AG20443 (cell line): ENCODE measurements around the gene POLR2H.
A peak's percentile ranks its signal among the peaks of the same experiment; 100 is the strongest.

Experiments used
- DNase-seq: peaks from one replicate; pipeline ENCODE4 v3.0.0; 2012; ENCODE audit warnings: low spot score, mixed read lengths

The POLR2H gene

DNA sequence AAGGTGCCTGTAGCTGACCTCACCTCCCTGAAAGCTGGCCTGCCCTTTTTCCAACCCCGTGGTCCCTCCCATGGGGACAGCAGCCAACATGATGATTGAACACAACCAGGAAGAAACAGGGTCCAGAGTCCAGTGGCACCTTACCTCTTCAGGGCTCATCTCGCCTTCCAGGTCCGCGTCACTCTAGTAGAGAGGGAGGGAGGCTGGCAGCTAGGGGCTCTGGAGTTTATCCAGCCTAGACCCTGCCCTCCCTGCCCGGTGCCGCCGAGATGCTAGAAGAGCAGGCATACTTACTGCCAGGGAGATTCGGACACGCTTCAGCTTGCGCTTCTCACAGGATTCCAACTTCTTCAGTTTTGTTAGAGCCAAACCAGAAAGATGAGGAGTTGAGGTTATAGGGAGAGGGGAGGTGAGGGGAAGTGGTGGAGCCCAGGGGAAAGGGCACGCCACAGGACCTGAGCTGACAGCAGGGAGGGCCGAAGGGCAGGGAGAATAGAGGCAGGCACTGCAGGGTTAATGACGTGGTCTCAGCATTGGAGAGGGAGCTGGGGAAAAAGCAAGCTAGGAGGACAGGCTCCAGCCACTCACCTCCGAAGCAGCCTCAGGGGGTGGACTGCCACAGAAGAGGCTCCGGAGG, 9.2 kb upstream of the POLR2H start:
- no peak for DNase-seq

DNA sequence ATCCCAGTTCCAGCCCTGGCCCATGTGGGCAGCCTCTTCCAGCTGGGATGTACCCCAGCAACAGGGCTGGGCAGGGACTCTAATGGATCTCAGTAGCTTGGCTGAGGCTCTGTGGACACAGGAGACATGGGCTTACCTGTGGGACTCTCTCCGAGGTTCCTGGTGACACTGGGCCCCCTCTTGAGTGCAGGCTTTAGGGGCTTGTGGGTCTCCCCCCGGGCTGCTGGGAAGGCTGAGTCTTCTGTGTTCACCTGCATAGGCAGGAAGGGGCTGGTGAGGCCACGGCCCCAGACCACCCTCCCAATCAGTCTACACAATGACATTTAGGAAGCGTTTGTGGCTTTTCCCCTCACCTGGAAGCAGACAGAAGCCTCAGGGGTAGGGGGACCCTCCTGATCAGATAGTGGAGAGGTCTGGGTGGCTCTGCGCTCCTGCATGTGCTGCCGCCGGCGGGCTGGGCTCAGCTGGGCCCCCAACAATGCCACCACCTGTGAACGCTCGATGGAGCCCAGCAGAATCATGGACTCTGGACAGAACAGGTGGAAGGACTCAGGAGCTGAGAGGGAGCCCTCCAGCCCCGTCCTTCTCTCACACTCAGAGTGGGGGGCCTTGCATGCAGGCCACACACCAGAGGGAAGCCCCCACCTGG, 8.5 kb upstream of the POLR2H start:
- DNase-seq = no peak

DNA sequence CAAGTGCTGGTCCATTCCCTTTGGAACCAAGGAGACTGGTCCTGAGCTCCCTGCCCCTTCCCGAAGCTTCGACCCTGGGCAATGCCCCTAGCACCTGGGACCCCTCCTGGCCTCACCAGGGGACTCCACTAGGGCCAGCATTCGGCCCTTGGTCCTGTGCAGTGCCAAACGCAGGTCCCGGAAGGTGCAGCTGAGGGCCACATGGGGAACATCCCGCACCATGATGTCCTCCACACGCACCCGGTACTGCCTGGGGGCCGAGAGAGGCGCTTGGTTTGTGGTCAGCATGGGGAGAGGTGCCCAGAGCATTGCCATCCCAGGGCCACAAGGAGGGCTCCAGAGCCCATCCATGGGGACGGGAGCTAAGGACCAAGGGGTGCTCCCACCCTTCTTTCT, 8.0 kb upstream of the POLR2H start:
- no peak for DNase-seq

DNA sequence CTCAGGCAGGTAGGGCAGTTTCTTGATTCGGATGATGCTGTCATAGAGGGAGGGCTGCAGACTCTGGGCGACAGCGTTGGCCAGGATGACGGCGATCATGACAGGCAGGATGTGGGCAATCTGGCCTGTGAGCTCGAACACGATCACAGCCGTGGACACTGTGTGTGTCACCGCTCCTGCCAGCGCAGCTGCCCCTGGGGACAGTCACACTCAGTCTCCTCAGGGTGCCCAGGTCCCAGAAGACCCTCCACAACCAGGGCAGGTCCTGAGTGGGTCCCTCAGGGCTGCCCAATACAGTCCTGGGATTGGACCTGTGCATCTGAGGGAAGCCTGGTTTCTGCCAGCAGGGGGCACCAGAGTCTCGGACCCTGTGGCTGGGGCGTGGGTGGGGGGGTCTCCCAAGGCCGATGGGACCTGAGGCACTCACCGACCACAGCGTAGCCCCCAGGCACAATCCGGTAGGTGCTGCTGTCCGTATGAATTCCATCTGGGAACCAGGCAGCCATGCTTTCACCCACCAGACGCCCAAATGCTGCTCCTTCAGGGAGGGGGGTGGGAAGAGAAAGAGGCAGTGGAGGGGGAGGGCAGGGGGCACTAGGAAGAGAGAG, 7.3 kb upstream of the POLR2H start:
- peak; percentile 71 for DNase-seq

DNA sequence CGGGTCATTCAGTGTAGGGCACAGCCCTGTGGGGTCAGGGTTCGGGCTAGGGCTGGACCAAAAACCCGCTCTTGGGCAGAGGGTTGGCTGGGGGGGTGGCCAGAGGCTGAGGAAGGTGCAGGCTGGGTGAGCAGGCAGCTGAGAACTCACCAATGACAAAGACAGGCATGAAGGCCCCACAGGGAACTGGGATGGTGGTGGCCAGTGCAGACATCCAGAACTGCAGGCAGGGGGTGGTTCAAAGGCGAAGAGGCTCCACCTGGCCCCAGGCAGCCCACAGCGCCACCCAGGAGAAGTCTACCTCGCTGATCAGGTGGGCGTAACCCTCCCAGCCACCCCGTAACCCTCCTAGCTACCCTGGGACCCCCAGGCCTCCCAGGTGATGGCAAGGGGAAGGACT, 6.8 kb upstream of the POLR2H start:
- no peak for DNase-seq

DNA sequence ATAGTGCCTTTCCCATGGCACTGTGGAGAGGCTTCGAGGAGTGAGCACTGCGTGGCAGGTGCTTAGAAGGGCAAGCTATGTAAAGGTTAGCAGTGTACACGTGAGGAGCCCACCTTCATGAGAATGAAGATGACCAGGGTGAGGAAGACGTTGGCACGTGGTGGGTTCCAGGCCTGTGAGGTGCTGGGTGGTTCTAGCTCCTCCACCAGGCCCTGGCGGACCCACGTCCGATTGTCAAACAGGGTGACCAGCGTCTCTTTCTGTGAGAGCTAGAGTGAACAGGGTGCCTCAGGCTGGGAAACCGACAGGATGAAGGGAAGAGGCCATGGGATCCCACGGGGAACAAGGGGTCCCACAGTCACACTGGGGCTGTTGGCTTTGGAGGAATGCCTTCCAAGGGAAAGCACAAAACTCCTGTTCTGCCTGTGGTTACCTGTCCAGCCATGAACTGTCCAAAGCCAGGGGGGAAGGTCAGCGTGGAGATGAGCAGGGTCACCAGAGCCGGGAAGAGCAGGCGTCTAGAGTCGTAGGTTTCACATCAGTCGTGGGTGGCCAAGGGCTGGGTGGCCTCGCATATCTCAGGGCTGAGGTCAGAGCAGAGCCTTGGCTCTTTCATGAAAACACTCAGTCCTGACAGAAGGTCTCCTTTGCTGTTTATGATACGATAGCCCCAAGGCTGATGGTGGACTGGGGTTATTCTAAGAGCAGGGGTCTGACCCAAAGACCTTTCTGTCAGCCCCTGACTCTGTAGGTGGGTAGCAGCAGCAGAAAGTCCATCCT, 6.1 kb upstream of the POLR2H start:
- DNase-seq = no peak

DNA sequence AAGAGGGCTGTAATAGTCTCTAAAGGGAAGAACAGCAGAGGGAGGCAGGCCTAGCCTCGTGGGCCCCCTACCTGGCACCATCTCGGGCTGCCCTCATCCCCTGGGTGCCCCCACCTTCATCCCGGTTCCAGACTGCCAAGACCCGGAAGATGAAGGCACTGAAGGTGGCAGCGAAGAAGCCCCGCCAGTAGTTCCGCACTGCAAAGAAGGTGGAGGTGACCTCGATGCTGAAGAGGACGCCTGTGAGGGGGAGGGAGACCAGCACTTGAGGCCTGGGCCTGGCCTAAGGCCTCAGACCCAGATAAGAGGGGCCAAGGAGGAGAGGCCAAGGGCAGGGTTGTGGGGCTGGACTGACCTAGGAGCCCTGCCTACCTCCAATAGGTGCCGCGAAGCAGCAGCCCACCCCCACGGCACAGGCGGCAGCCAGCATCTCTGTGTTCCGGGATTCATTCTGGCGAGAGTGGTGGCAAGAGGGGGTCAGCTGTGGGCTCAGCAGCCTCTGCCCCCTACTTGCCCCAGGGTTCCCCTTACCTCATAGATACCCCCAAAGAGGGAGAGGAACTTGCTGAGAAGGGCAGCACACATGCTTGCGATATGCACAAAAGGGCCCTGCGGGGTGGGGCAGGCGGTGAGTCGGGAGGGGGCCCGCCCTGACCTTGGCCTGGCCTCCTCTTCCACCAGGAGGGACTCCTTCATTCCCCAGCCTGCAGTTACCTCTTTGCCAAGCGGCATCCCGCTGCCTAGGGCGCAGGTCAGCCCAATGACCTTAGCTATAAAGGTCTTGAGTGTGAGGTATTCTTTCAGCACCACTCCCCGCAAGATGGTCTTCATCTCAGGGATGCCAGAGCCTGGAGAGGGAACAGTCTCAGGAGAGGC, 4.0 kb upstream of the POLR2H start:
- DNase-seq = no peak

DNA sequence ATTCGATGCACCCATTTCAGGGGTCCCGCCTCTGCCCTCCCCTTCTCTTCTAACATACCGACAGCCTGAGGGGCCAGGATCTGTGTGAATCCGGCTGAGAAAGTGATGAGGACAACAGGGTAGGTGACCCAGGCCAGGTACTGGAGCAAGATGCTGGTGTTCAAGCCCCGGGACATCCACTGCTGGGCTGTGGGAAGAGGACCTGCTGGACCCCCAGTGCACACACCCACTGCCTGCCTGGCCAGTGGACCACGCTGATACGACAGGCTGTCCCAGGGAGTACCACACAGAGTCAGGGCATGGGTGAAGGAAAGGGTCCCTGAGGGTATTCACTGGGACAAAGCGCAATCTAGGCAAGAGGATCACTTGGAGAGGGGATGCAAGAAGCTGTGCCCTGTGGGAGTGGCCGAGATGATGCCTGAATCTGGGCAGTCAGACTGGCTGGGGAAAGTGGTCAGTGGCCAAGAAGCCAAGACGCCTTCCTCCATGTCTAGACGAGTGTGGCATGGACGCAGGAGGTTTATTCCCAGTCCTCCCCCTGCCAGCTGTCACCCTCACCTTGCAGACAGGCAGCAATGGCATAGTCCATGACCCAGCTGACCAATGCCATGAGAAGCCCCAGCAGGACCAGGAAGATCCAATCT, 3.3 kb upstream of the POLR2H start:
- no peak for DNase-seq

DNA sequence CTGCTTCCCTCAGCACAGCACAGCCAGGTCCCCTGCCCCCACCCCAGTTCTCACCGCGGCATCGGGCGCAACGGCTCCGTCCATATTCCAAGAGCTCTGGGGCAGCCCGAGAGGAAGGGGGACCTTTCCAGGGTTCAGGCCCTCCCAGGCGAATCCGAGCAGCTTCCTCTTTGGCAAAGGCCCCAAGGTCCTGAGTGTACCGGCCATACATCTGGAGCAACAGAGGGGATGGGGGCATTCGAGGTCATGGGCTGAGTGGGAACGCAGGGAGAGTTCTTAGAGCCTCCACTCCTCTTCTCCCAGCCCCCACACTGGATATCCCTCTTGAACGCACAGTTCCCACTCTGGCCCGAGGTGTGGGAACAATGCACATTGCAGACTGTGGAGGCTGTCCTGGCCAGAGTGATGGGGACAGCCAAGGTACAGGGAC, 2.6 kb upstream of the POLR2H start:
- DNase-seq = no peak

DNA sequence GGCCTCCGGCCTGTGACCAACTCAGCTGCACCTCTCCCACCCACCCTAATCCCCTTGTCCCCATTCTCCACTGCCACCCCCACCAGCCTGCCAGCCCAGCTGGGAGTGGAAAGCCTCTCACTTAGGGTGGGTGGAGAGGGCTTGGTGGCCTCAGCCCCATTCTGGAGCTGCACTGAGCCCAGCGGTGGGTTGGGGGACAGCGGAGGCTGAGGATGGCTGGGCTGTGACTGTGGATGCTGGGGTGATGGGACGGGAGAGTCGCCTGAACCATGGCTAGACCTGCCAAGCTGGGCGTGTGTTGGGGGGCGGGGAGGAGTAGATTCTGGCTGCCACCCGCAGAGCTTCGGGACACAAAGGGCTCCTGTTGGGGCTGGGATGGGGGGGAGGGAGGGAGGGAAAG, 1.9 kb upstream of the POLR2H start:
- DNase-seq = no peak

DNA sequence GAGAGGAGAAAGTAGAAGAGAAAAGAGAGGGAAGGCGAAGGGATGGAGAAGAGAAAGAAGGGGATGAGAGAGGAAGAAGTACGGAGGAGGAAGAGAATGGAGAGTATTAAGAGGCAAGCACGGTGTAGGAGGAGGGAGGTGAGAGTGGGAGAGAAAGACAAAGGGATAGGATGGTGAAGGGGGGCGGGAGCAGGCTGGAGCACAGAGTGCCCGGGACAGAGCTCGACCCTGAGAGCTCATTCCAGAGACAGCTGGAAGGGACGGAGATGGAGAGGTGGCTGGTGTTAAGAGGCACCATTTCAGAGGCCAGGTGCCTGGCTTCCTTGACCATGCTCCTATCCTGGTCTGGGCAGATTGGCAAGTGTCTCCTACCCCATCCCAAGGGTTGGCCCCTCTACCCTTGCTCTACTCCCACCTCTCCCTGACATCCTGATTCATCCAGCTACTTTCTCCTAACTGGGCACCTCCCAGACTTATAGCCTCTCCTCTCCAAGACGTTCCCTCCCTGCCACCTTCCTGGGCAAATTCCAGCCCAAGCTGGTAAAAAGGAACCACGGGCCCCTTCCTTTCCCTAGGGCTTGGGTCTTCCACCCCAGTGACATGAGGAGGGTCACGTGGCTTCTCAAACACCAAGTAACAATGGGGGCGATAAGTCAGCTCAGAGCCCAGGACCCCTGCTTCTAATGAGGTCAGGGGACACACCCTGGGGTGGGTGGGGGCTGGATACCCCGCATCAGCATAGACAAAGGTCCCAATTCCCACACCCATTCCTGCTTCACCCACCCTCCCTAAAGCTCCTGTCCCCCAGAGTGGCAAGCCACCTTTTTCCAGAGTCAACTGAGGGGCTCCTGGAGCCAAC, 1.2 kb upstream of the POLR2H start:
- DNase-seq = no peak

DNA sequence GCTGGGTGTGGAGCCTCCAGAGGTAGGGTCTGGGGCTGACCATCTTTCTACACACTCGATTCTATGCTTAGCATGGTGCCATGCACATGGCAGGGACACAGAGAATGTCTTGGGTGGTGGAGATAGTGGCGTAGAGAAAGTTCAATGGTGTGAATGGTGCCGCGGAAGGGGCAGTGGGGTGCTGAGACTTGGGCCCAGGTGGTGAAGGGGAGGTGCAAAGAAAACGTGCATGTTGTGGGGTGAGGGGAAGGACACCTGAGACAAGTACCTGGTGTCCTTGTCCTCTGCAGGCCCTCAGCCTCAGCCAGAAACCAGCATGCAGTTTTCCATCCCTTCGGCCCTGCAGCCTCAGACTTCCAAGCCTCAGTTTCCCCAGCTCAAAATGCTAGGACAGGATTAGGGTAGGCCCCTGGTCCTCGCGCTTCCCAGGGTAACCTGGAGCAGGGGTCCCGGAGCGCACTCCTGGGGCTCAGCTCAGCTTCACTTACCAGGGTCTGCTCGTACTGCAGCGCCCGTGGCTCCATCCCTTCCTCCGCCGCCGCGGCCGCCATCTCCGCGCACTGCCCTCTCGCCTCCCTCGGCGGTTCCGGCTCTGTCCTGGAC, 480 bp upstream of the POLR2H start:
- no peak for DNase-seq

DNA sequence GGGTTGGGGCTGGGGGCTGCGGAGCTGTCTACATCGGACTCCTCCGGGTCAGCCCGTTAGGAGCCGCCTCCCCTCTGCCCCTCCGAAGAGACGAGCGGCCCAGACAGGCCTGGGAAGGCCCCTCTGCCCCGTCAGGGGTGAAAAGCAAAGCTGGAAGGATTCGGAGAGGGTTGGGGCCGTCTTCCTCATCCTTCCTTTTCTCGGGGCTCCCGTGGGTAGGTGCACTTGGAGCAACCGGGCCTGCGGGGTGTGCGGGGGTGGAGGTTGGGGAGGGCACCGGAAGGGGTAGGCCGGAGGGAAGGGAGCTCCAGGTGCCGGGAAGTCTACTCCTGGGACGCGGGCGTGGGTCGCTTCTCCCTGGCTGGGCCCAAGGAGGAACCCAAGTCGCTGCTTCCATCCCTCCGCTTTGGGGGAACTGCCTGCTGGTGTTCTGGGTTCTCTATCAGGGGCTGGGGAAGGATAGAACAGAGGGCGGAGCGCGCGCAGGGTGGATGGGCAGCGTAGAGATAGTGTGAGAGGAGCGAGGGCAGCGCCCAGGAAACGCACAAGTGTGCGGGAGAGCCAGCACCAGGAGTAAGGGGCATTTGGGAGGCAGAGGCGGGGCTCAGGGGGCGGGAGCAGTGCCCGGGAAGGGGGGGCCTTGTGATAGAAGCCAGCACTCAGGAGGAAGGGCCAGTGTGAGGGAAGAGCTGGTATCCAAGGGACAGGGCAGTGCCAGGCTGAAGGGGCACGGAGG, 590 bp downstream of the POLR2H start:
- DNase-seq = peak; percentile 43

DNA sequence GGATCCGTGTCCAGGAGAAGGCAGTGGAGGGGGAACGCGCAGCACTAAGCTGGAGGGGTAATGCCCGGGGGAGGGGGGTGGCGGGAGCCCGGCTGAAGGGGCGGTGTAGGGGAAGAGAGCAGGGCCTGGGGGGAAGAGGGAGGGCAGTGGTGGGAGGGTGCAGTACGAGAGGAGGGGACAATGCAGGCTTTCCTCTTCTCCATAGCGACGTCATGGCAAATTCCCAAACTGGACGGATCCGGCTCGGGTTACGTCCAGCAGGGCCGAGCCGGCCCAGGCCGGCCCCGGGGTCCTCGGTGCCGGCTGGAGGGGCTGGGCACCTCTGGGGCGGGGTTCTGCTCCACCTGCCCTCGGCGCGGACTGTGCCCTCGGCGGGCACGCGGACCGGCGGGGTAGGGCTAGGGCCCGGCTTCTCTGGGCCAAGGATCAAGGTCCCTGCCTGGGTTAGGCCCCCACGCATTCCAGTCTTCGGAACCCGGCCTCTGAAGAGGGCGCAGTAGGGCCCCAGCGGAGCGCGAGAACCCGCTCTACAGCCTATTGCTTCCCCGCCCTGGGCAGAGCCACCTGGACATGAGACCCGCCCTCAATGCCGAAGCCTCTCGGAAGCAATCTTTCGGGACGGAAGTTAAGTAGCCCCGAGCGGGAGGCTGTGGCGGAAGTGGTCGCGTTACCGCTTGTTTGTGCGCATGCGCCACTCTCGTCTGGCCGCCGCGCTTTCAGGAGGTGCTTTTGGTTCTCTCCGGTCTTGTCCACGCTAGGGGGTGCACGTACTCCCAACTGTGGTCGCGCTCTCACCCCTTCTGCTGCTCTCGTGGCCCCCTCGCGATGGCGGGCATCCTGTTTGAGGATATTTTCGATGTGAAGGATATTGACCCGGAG, 1.4 kb downstream of the POLR2H start:
- DNase-seq = peak; percentile 97

DNA sequence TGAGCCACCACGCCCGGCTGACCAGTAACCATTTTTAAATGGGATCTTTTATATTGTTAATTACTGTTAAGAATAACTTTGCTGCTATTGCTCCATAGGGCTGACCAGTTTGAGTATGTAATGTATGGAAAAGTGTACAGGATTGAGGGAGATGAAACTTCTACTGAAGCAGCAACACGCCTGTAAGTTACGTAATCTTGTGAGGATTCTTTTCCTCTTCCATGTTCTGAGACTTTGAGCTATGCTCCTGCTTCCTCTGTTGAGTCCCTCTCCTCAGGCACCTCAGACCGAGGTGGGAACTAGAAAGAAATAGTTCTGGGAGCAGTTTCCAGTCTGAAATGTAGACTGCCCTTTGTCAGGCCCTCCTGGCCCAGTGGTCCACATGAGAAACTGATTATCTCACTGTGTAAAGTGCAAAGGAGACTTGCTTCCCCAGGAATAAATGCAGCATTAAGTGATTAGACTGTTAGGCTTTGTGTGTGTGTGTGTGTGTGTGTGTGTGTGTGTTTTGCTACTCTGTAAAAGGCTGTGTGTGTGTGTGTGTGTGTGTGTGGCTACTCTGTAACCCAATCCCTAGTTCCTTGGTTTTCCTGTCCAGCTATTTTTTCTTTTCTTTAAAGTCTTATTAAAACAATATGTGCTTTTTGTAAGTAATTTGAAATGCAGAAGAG, 5.2 kb downstream of the POLR2H start:
- DNase-seq = no peak

DNA sequence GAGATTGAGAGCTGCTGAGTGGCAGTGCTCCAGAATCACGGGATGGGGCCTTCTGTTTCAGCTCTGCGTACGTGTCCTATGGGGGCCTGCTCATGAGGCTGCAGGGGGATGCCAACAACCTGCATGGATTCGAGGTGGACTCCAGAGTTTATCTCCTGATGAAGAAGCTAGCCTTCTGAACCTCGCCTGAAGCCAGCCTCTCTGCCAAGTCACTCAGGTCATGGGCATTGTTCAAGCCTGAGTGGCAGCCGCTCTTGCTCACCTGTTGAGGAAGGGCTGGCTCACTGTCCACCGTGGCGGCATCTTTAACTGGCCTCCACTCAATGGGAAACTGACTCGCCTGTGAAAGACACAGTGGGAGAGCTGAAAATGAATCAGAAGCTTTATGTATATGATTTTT, 6.6 kb downstream of the POLR2H start:
- no peak for DNase-seq

DNA sequence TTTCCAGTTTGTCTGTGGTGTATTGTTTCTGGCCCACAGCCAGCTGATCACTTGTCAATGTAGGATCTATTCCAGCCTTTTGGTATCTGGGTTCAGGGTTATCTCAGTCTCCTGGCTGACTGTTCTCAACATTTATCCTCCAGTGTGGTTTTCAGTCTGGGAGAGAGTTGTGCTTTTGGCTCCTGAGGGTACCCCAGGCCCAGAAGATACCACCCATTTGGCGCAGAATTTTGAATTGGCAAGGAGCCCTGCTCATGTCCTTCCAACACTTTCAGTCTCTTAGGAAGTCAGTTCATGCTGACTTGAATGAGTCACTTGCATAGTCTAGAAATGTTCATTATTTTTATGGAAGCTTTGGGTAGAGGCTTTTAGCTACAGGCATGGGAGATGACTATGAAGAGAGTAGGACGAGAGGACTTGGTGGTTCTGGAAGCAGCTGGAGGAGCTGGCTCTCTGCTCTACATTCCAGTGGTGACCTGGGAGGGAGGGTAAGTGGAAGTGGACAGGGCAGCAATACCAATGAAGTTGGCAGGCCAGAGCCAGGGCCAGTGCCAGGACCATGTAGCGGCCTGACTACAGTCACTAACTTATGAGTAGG, 7.2 kb downstream of the POLR2H start:
- DNase-seq = peak; percentile 71
